SK-N-SH (cell line): ENCODE results near the gene ENDOD1. TPM values are rescaled to one million over a fixed set of nuclear protein-coding genes. Genes with fewer than 3 reads are reported as not detected.

Experiments used
- CTCF ChIA-PET: fragments of 300-600, 350-600 bp; formaldehyde crosslinking; extraction: SDS; loops from one replicate; lab custom pipeline; 2021; lab: Yijun Ruan, JAX
- POLR2A ChIA-PET: fragments of 350-600 bp; sonication (Branson Sonifier 250); formaldehyde crosslinking; extraction: SDS; loops from one replicate; lab custom pipeline; 2020; ENCODE audit warnings: antibody characterized with exemption, inconsistent platforms; lab: Yijun Ruan, JAX
- DNase-seq: peaks from one replicate; pipeline ENCODE4 v3.0.0; 2012
- H2AFZ ChIP-seq: fragments of 200-600 bp; sonication (generic); 2 replicates; pipeline ENCODE4 v1.8.1; 2016; ENCODE audit warnings: antibody characterized with exemption, mild to moderate bottlenecking, low read depth
- H3F3A ChIP-seq: fragments of 200-600 bp; sonication (generic); replicated peaks from 2 replicates; pipeline ENCODE3; 2016; ENCODE audit warnings: antibody characterized with exemption, mild to moderate bottlenecking; ENCODE audit not compliant: insufficient read depth
- H3K27ac ChIP-seq, 2 experiments: fragments of 200-500 bp in 1 of 2; fragments of 200-600 bp in 1 of 2; sonication (Bioruptor generic) in 1 of 2; sonication (generic), shearing (Covaris generic) in 1 of 2; 2 replicates each; pipeline versions ENCODE4 v1.5.1 to v1.6.1; 2014 to 2016; ENCODE audit warnings: low read depth in 2 of 2, inconsistent platforms in 1 of 2, low read length in 1 of 2, mild to moderate bottlenecking in 1 of 2, mixed read lengths in 1 of 2
- H3K27me3 ChIP-seq: fragments of 200-600 bp; sonication (generic), shearing (Covaris generic); 2 replicates; pipeline ENCODE4 v1.6.1; 2016; ENCODE audit warnings: mixed run types; ENCODE audit not compliant: insufficient read depth
- H3K36me3 ChIP-seq, 2 experiments: fragments of 200-500 bp in 1 of 2; fragments of 200-600 bp in 1 of 2; sonication (Bioruptor generic) in 1 of 2; sonication (generic) in 1 of 2; replicated peaks in 1 of 2; 2 replicates each; pipeline versions ENCODE3 to v1.5.1; 2014 to 2016; ENCODE audit warnings: low read length in 1 of 2, mild to moderate bottlenecking in 1 of 2; ENCODE audit not compliant: insufficient read depth in 2 of 2, control insufficient read depth in 1 of 2
- H3K4me1 ChIP-seq, 2 experiments: fragments of 200-500 bp in 1 of 2; fragments of 200-600 bp in 1 of 2; sonication (Bioruptor generic) in 1 of 2; sonication (generic), shearing (Covaris generic) in 1 of 2; 2 replicates each; pipeline versions ENCODE4 v1.5.1 to v1.6.1; 2014 to 2016; ENCODE audit warnings: low read depth in 1 of 2, low read length in 1 of 2, mixed run types in 1 of 2; ENCODE audit not compliant: insufficient read depth in 2 of 2, control insufficient read depth in 1 of 2
- H3K4me2 ChIP-seq: fragments of 200-600 bp; sonication (generic), shearing (Covaris generic); 2 replicates; pipeline ENCODE4 v1.6.1; 2017; ENCODE audit warnings: mixed run types
- H3K4me3 ChIP-seq, 2 experiments: fragments of 200-500 bp in 1 of 2; fragments of 200-600 bp in 1 of 2; sonication (Bioruptor generic) in 1 of 2; sonication (generic), shearing (Covaris generic) in 1 of 2; 2 replicates each; pipeline versions ENCODE4 v1.5.1 to v1.8.1; 2014 to 2016; ENCODE audit warnings: low read depth in 2 of 2, inconsistent platforms in 1 of 2, low read length in 1 of 2, mild to moderate bottlenecking in 1 of 2, mixed read lengths in 1 of 2, moderate library complexity in 1 of 2
- H3K79me2 ChIP-seq: fragments of 200-600 bp; sonication (generic); 2 replicates; pipeline ENCODE4 v1.8.1; 2017; ENCODE audit warnings: mild to moderate bottlenecking; ENCODE audit not compliant: insufficient read depth
- H3K9ac ChIP-seq: fragments of 200-600 bp; sonication (generic); 2 replicates; pipeline ENCODE4 v1.6.1; 2017; ENCODE audit warnings: mixed run types
- H3K9me2 ChIP-seq: fragments of 200-600 bp; sonication (generic); 2 replicates; pipeline ENCODE4 v1.6.1; 2017; ENCODE audit warnings: mixed run types
- H3K9me3 ChIP-seq: fragments of 200-600 bp; sonication (generic); 2 replicates; pipeline ENCODE4 v1.6.1; 2017; ENCODE audit warnings: mixed run types, mild to moderate bottlenecking, moderate library complexity
- H4K20me1 ChIP-seq: fragments of 200-600 bp; sonication (generic); 2 replicates; pipeline ENCODE4 v1.6.1; 2017; ENCODE audit warnings: mild to moderate bottlenecking, mixed run types; ENCODE audit not compliant: insufficient read depth
- ELF1 ChIP-seq: IDR thresholded peaks from 2 replicates; pipeline ENCODE4 v1.4.0; 2012
- EP300 ChIP-seq, 2 experiments: IDR thresholded peaks; 2 replicates each; pipeline versions ENCODE4 v1.4.0 to v1.6.1; 2012; ENCODE audit warnings: borderline replicate concordance in 1 of 2, low read depth in 1 of 2, low read length in 1 of 2
- EZH2phosphoT487 ChIP-seq: fragments of 200-600 bp; sonication (generic); IDR thresholded peaks from 2 replicates; pipeline ENCODE4 v1.6.1; 2017; ENCODE audit warnings: low read depth, mixed run types, mild to moderate bottlenecking, antibody characterized with exemption, moderate library complexity, borderline replicate concordance
- FOXJ3 ChIP-seq: sonication (generic); formaldehyde crosslinking; IDR thresholded peaks from 2 replicates; pipeline ENCODE4 v1.5.1; 2020; ENCODE audit warnings: mild to moderate bottlenecking, missing genetic modification reagents
- FOXM1 ChIP-seq: IDR thresholded peaks from 2 replicates; pipeline ENCODE4 v1.4.0; 2012; ENCODE audit warnings: low read depth, mild to moderate bottlenecking
- GABPA ChIP-seq: IDR thresholded peaks from 2 replicates; pipeline ENCODE4 v1.4.0; 2012; ENCODE audit warnings: low read depth, mild to moderate bottlenecking
- GATA2 ChIP-seq: sonication (generic); formaldehyde crosslinking; IDR thresholded peaks from 2 replicates; pipeline ENCODE4 v1.5.0; 2020; ENCODE audit warnings: mild to moderate bottlenecking, missing genetic modification reagents
- IRF3 ChIP-seq: fragments of 150-350 bp; IDR thresholded peaks from 2 replicates; pipeline ENCODE4 v1.6.1; 2016; ENCODE audit warnings: mild to moderate bottlenecking, low read depth, low read length
- JUND ChIP-seq: IDR thresholded peaks from 2 replicates; pipeline ENCODE4 v1.4.0; 2012
- MEF2A ChIP-seq: IDR thresholded peaks from 2 replicates; pipeline ENCODE4 v1.4.0; 2012; ENCODE audit warnings: low read depth, borderline replicate concordance
- MXI1 ChIP-seq: IDR thresholded peaks from 2 replicates; pipeline ENCODE4 v1.6.1; 2012; ENCODE audit warnings: mild to moderate bottlenecking, low read depth, low read length, improper control_type of control experiment
- NFIC ChIP-seq: IDR thresholded peaks from 2 replicates; pipeline ENCODE4 v1.4.0; 2012; ENCODE audit warnings: borderline replicate concordance
- NRF1 ChIP-seq: IDR thresholded peaks from 2 replicates; pipeline ENCODE4 v1.6.1; 2012; ENCODE audit warnings: low read depth, mild to moderate bottlenecking, low read length
- PBX3 ChIP-seq: IDR thresholded peaks from 2 replicates; pipeline ENCODE4; 2012
- POLR2AphosphoS5 ChIP-seq: IDR thresholded peaks from 2 replicates; pipeline ENCODE4 v1.6.1; 2012; ENCODE audit warnings: low read depth, low read length
- RAD21 ChIP-seq: IDR thresholded peaks from 2 replicates; pipeline ENCODE4 v1.6.1; 2012; ENCODE audit warnings: mild to moderate bottlenecking, low read length
- RCOR1 ChIP-seq: fragments of 150-350 bp; IDR thresholded peaks from 2 replicates; pipeline ENCODE4 v1.6.1; 2017; ENCODE audit warnings: antibody characterized with exemption, low read length
- RFX5 ChIP-seq: IDR thresholded peaks from 2 replicates; pipeline ENCODE4 v1.6.1; 2012; ENCODE audit warnings: mild to moderate bottlenecking, improper control_type of control experiment, low read length
- TAF1 ChIP-seq: IDR thresholded peaks from 2 replicates; pipeline ENCODE4 v1.6.1; 2012; ENCODE audit warnings: low read depth, mild to moderate bottlenecking, low read length, moderate library complexity, borderline replicate concordance
- YY1 ChIP-seq: IDR thresholded peaks from 2 replicates; pipeline ENCODE4 v1.4.0; 2012; ENCODE audit warnings: low read depth, mild to moderate bottlenecking
- WGBS: methylation state at CpG from one replicate; pipeline ENCODE4 v1.1.6; 2017; ENCODE audit warnings: low lambda C conversion rate; 5-methylcytosine and 5-hydroxymethylcytosine counted together
- polyA plus RNA-seq, 3 experiments: library from polyadenylated mRNA; depleted of rRNA; stranded (reverse); fragments of >200 nt; gene quantifications; 2 replicates each; pipeline ENCODE4 v1.2.3, GENCODE V29; 2012
- TF ChIP-seq, protein P1 (sequence below): IDR thresholded peaks from 2 replicates; pipeline ENCODE4 v1.4.0; 2012; ENCODE audit warnings: low read depth
- TF ChIP-seq, protein P2 (sequence below): fragments of 200-600 bp; sonication (generic); IDR thresholded peaks from 2 replicates; pipeline ENCODE4 v1.6.1; 2017; ENCODE audit warnings: antibody characterized with exemption, mild to moderate bottlenecking, moderate library complexity

Gene ENDOD1
- polyA plus RNA-seq, 1 of the 3 experiments (the other 2 are of a cell fraction), result 15.0 TPM

DNA sequence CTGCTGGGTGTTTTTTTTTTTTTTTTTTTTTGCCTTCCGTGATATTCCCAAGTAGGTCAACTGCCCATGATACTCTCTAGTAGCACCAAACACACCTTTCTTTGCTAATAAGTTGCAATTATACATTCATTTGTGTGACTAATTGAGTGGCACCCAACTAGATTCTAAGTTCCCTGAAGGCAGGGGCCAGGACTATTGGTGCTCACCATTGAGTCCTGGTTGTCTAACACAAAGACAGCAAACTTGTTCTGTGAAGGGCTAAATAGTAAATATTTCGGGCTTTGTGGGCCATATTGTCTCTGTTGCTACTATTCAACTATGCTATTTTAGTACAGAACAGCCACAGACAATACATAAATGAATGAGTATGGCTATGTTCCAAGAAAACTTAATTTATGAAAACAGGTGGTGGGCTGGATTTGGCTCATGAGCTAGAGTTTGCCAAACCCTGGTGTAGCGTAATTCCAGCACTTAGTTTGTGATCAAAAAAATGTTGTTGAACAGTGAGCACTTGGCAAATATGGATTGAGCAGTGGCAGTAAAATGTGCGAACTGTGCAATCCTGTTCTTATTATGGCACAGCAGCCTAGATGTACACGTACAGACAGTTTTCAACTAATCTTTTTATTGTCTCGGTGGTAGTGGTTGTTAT, 11.3 kb downstream of the ENDOD1 start:
- Histone ChIP-seq H3K4me3 (no peak overlapping the region), H2AFZ (no peak overlapping the region), H3K4me1 (peaks cover 0 to 9% of the 10 kb centered on the region in 2 experiments; a peak in 2 of 4 replicates), H3K36me3 (no peaks in the 10 kb centered on the region), H3K27ac (no peak overlapping the region), H4K20me1 (no peaks in the 10 kb centered on the region), H3K27me3 (no peaks in the 10 kb centered on the region), H3K9me2 (no peaks in the 10 kb centered on the region), H3F3A (peaks cover 7% of the 10 kb centered on the region), H3K9ac (no peak overlapping the region), H3K4me2 (no peak overlapping the region), H3K79me2 (no peaks in the 10 kb centered on the region; the same call in 1 of the 2 replicates), H3K9me3 (no peaks in the 10 kb centered on the region)
- 92% methylated on average over 6 of the region's 6 CpGs for WGBS
- ChIA-PET CTCF (interaction anchor here (1.3 to 4.7 kb wide), 2 partner anchors 9 to 47 kb away, joined by 4 to 24 read pairs; no protein-coding TSS in a partner anchor), POLR2A (no interaction called here)
- TF ChIP-seq, protein P1, sequence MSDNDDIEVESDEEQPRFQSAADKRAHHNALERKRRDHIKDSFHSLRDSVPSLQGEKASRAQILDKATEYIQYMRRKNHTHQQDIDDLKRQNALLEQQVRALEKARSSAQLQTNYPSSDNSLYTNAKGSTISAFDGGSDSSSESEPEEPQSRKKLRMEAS, result no peak
- TF ChIP-seq TAF1 (no peak), MXI1 (no peak), RFX5 (no peak), GATA2 (CRISPR knock-in tag) (no peak), POLR2AphosphoS5 (no peak), FOXJ3 (no peak), MEF2A (no peak), JUND (no peak), GABPA (no peak), YY1 (no peak), NFIC (no peak), ELF1 (no peak), FOXM1 (no peak), EZH2phosphoT487 (no peak), EP300 (IDR thresholded peaks at IDR 0.05; ENCODE audit: borderline replicate concordance in 1 of 2, low read depth in 1 of 2, low read length in 1 of 2) (no peak), IRF3 (no peak)
- no peak for DNase-seq

DNA sequence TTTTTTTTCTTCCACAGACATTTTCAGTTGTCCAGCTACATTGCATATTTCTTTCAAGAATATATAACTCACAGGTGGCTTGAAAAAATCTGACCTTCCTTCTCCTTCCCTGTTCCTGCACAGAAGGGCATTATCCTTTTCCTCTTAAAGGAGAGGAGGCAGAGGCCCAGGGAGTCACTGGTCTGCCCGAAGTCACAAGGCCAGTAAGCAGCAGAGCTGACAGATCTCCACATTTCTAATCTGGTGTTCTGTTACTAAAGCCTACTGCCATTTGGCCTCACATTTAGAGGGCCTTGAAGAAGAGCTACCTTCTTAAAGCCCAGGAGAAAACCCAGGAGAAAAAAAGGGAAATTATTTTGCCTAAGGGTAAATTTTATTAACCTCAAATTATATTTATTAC, 12.3 kb downstream of the ENDOD1 start:
- ChIA-PET POLR2A (interaction anchor here (1.2 kb wide), 1 partner anchor 11 kb away, joined by 4 read pairs; no protein-coding TSS in a partner anchor), CTCF (interaction anchor here (0.6 to 4.7 kb wide), 7 partner anchors 10 to 687 kb away, joined by 3 to 24 read pairs (median 3); no protein-coding TSS in a partner anchor)
- TF ChIP-seq RCOR1 (no peak), JUND (no peak), POLR2AphosphoS5 (no peak), TAF1 (no peak), PBX3 (no peak), RAD21 (no peak), GATA2 (CRISPR knock-in tag) (no peak), ELF1 (no peak), IRF3 (no peak), NRF1 (no peak)
- TF ChIP-seq, protein P2, sequence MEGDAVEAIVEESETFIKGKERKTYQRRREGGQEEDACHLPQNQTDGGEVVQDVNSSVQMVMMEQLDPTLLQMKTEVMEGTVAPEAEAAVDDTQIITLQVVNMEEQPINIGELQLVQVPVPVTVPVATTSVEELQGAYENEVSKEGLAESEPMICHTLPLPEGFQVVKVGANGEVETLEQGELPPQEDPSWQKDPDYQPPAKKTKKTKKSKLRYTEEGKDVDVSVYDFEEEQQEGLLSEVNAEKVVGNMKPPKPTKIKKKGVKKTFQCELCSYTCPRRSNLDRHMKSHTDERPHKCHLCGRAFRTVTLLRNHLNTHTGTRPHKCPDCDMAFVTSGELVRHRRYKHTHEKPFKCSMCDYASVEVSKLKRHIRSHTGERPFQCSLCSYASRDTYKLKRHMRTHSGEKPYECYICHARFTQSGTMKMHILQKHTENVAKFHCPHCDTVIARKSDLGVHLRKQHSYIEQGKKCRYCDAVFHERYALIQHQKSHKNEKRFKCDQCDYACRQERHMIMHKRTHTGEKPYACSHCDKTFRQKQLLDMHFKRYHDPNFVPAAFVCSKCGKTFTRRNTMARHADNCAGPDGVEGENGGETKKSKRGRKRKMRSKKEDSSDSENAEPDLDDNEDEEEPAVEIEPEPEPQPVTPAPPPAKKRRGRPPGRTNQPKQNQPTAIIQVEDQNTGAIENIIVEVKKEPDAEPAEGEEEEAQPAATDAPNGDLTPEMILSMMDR, result no peak

More for the DNA sequence above, 12.3 kb downstream of the ENDOD1 start:
- DNase-seq, result no peak
- Histone ChIP-seq H2AFZ (no peak overlapping the region), H3K9me2 (no peaks in the 10 kb centered on the region), H3K9ac (no peak overlapping the region), H3K4me1 (peaks cover 0 to 4% of the 10 kb centered on the region in 2 experiments; a peak in 2 of 4 replicates), H3F3A (no peaks in the 10 kb centered on the region), H3K27me3 (no peaks in the 10 kb centered on the region), H3K36me3 (no peaks in the 10 kb centered on the region), H4K20me1 (no peaks in the 10 kb centered on the region), H3K4me3 (no peak overlapping the region), H3K4me2 (no peak overlapping the region), H3K9me3 (no peaks in the 10 kb centered on the region), H3K79me2 (no peaks in the 10 kb centered on the region; the same call in 1 of the 2 replicates), H3K27ac (no peak overlapping the region)
- WGBS, result 83% methylated on average over 1 of the region's 1 CpG
